GM04504 (cell line): Measurements from ENCODE around the gene WNT8B.

ENCODE experiments used
- DNase-seq: peaks from one replicate; pipeline ENCODE4 v3.0.0-alpha.2; 2012; ENCODE audit warnings: low read depth

The WNT8B gene

DNA sequence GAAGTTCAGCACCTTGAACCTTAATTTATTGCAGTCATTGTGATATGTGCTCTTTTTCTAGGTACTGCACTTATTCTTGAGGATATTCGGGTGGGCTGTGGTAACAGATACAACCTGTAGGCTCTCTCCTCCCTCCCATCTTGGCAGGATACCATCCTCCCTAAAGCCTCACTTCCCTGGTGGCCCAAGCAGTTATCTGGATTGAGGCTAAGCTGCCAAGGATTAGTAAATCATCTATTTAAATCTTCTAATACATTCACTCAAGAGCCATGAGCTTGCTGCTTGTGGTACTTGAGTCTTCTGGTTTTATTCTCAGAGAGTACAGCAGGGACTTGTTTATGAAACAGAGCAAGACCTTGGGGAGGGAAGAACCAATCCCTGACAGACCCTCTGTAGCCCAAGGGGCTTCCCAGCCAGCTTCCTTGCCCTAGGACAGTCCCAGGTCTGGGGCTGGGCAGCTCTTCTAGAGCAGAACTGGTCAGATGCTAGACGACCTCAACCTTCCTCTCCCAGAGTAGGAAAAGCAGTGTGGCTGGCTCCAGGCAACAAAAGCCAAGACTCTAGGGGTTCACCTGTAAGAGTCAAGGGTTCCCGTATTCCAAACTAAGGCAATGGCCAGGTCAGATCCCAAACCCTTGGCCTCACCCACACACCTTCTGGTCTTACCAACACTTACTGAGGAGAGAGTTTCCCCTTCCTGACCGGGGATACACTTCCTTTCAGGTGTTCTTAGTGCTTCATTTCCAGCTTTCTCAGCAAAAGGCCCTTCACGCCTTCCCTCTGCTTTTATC is 21.3 kb downstream of the WNT8B start:
- DNase-seq, result no peak

DNA sequence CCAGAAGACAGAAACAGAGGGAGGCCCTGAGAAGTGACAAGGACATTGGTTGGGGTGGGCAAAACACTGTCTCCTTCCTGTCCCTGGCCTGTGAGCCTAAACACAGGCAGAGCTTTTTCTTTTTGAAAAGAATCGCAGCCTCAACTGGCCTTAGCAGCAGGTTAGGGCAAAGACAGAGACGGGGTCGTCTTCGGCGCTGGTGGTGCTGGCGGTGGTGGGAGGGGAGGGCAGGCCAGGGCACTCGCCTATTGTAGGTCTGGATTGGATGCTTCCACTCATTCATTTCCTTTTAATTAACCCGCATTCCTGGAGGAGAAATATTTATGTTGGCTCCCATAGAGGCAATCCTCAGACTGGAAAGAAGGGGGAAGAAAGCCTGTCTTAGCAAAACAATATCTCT is 22.6 kb downstream of the WNT8B start:
- DNase-seq, result no peak

DNA sequence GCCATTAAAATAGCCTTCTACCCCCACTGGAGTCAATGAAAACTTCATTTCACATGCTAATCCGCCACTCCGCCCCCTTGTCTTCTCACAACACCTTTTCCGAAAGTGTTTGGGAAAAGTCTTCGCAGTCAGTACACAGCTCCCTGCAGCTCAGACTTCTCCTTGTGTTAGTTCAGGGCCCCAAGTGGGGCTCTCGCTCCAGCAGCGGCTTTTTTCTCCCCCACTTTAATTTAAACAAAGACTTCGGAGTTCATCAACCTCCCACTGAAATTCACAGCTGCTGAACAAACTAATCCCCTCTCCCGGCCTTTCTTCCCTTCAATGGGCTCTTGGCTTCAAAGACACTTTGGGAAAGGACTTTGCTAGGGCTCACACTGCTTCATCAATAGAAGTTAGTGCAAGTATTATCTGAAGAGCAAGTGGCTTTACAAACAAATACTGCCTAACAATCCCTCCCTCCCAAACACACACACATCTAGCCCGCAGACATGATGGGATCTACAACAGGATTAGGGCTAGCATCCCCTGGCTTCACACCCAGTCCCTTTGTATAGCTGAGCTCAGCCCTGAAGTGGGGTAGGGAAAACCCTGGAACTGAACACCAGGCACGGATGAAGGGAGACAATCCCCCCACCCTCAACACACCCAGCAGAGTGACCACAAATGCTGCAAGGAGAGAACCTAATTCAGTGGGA is 23.1 kb downstream of the WNT8B start:
- no peak for DNase-seq

DNA sequence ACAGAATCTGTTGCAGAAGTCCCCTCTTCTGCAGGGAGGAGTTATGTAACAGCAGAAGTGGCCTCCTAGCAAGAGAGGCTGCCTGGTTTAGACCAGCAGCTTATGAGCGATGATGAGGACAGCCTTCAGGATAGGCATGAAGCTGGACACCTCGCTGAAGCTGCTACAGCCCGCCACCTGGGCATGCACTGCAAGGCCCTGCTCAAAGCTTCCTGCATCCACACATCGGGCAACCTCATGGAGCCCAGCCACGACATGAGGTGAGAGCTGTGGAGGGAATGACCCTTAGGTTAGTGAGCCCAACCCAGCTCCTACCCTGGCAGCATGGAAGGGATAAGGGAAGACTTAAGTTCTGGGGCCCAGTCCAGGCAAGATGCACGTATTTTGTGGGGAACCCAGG is 24.7 kb downstream of the WNT8B start:
- DNase-seq, result no peak

DNA sequence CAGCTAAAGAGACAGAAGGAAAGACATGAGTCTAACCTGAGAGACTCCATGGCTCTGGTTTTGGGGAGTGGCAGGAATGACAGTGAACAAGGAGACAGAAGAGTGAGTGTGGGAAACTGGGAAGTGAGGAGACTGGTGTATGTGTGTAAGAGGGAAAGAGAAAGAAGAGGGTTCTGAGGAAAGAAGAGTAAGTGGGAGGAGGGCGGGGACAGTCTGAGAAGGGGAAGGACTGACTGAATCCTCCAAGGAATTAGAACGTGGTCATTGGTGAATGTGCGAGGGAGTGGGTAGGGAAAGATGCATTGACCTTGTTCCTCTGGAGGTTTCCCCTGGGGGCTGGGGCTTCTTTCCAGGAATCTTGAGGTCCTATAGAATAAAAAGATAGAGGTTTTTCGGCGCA is 26.6 kb downstream of the WNT8B start:
- DNase-seq, result no peak

DNA sequence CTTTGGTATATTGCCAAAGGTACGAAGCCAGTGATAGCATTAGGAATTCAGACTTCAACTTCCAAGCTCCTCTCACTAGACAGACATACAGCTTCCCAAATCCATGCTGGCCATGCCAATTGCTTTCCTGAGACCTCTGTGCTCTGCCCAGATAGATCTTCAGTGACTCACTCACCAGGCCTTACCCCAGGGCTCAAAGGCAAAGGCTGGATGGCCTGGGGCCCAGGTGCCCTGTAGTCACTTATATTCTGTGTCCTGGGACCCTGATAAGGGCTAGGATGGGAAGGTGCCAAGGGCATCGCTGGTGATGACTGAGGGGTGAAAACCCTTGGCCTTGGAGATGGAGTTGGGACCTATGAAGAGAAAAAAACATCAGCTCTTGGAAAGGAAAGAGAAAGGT is 27.7 kb downstream of the WNT8B start:
- DNase-seq, result no peak

DNA sequence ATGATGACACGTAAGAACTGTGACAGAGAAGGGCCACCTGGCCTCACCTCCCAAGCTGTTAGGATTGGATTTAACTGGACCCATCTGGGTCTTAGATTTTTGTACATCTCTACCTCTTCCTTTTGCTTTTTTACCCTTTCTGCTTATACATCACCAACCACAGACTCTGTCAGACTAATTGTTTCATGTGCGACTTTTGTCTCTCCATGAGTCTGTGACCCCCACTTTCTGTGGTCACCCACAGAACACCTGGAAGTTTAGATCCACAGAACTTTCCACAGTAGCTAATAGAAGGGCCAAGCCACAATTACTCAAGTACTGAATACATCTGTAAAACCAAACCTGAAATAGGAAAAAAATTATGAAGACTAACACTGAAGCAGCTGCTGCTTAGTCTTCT is 33.8 kb downstream of the WNT8B start:
- DNase-seq, result no peak

DNA sequence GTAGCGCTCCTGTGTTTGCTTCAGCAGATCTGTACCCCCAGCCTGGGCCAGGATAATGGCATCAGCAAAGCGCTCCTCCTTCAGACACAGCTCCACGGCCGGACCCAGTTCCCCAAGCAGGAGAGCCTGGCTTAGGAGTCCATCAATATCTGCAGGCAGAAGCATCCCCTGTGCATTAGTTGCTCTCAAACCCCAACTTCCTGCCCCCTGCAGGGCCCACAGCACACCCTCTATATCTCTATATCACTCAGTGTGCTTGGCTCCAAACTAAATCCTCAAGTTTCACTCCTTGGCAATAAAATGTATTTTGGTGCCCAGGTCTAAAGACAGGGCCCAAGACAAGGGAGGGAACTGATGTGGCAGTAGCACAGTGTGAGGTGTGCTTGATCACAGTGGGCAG is 35.2 kb downstream of the WNT8B start:
- DNase-seq, result no peak

DNA sequence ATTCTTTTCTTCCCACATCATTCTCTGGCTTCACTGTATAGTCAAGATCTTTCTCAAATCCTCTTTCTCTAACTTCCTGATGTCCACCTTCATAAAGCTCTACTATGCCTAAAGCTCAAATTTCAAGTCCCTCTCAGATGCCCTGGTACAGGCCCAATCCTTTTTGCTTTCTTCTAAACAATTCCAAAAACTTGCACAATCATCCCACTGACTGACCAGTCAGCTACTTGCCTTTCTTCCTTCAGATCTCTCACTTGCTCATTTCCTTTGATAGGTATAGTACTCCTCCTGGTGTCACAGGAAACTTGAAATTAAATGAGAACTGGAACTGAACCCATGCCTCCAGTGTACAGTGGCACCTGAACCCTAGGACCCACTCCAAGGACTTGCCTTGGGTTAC is 38.6 kb downstream of the WNT8B start:
- no peak for DNase-seq

DNA sequence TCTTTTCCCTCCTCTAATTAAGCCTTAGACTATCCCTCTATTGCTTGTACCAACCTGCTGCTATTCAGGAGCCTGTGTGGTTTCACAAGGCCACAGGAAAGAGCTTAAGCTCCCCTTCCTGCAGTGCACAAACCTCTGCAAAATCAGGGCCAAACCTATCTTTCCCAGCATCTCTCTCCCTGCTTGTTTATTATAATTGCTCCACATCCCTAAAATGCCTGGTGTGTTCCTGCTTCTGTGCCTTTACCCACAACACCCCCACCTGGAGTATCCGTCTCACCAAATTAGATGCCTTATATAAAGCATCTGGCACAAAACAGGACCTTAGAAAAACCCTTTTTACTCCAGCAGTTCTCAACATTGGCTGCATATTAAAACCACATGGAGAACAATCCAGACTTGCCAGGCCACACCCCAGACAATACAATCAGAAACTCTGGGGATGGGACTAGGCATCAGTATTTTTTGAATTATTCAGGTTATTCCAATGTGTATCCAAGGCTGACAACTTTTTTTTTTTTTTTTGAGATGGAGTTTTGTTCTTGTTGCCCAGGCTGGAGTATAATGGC is 40.2 kb downstream of the WNT8B start:
- no peak for DNase-seq

DNA sequence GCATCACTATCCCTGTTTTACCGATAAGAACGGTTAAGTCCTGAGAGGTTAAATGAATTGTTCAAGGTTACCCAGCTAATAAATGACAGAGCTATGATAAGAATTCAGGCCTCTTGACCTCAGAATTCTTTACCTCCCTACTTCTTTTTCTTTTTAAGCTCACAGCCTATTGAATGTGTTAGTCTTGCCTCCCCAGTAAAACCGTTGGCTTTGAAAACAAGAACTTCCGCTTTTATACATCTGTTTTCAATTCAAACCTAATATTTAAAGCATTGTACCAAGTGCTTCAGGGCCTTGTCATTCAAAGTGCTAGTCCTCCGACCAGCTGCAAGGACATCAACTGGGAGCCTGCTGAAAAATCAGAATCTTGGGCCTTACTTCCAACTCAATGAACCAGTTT is 41.3 kb downstream of the WNT8B start:
- no peak for DNase-seq

DNA sequence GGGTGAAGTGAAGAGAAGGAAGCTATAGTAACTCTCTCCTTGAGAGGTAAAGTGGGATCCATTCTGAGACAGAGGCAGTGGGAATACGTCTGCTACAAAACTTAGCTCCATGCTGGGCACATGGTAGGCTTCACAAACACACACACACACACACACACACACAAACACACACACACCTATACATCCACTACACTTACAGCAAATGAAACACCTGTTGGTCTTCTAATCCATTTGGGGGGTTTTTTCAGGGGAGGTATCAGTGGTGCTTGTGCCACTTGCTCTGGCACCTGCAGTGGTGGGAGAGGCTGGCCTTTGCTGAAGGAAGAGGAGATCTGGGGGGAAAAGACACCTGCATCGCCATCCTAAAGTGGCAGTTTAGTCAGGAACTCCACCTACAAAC is 42.4 kb downstream of the WNT8B start:
- no peak for DNase-seq

DNA sequence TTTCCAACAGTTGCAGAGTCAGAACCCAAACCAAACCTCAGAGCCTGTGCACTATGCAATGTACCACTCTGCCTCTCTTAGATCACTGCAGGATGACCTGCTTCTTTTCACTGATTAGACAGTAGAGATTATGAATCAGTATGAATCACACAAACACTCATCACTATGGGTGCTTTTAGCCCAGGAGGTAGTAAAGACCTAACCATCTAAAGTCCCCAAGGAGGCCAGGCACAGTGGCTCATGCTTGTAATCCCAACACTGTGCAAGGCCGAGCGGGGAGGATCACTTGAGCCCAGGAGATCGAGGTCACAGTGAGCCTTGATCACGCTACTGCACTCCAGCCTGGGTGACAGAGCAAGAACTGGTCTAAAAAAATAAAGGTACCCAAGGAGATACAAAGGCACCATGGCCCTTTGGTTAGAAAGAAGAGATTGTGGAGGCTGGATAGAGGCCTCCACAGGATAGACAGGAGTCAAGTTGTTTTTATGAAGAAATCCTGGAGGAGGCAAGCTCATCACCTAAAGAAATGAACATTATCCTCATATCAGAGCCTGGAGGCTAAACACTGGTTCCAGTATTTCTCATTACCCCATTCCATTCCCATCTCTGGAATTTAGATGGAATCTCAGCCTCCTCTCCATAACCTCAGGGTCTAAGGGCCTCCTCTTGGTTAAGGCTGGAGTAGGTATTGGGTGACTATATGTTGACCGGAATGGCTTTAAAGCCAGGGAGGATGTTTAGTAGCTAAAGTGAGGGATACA is 44.0 kb downstream of the WNT8B start:
- DNase-seq, result peak; percentile 40

DNA sequence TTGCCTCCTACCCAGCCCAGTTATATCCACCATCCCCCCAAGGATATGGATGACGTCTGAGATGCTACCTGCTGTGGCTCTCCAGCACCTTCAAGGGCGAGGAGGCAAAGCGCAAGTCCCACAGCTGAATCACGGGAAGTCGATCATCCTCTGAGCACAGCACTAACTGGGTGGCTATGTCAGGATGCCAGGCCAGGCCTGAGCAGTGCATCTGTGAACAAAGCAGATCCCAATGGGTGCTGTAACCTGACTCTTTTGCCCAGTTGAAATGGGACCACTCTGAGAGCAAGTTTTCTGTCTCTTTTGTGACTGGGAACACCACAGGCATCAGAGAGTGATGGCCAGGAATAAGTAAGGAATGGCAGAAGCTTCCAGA is 44.5 kb downstream of the WNT8B start:
- no peak for DNase-seq

DNA sequence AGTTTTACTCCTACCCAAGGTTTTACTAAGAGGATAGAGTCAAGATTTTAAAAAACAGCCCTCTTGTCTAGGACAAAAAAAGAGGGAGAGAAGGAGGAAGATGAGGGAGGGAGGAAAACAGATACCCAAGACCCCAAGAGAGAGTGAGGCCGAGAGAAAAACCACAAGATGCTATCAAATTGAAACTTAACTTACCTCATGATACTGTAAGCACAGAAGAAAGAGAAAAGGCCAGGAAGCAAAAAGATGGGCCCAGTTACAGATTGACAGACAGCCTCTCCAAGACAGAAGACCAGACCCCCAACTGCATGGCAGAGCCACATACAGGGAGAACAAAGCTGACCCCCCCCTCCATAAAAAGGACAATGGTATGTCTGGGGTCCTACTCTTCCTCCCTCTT is 45.5 kb downstream of the WNT8B start:
- no peak for DNase-seq

DNA sequence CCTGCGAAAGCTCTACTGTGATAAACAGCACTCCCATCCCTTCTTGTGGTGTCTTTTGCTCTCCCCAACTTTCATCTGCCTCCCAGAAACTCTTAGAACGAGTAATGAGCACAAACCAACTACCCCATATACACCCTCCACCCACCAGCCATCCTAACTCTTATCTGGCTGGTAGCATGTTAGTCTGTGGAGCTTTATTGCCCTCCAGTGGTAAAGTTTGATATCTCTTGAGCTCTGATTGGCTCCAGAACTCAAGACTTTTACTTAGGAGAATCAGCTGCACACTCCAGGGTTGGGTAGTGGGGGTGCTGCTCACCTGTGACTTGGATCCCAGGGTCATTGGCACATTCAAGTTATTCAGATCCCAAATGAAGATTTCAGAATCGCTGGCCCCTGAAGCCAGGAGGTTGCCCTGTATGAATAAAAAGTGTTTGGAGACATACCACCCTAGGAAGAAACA is 45.9 kb downstream of the WNT8B start:
- no peak for DNase-seq

DNA sequence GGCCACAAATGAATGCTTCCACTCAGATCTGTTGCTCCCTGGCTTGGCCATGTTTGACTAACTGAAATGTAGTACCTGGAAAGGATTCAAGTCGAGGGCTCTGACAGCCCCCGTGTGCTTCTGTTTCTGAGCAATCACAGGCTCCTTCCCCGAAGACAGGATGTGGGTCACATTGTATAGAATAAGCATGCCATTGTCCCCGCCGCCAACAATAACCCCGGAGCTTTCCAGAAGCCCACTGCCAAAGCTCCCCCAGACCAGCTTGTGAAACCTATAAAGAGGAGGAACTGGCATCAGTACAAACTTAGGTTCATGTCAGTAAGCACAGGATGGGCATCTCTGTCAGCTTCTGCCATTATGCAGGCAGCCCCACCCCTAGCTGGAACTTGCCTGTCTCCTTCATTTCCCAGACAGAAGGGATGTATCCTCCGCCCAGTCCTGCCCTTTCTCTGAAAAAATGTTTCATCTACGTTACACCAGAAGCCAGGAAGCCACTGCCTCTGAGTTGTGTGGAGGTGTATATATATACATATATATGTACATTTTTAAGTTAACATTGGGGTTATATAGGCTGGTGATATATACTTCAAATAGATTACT is 46.5 kb downstream of the WNT8B start:
- DNase-seq, result no peak

DNA sequence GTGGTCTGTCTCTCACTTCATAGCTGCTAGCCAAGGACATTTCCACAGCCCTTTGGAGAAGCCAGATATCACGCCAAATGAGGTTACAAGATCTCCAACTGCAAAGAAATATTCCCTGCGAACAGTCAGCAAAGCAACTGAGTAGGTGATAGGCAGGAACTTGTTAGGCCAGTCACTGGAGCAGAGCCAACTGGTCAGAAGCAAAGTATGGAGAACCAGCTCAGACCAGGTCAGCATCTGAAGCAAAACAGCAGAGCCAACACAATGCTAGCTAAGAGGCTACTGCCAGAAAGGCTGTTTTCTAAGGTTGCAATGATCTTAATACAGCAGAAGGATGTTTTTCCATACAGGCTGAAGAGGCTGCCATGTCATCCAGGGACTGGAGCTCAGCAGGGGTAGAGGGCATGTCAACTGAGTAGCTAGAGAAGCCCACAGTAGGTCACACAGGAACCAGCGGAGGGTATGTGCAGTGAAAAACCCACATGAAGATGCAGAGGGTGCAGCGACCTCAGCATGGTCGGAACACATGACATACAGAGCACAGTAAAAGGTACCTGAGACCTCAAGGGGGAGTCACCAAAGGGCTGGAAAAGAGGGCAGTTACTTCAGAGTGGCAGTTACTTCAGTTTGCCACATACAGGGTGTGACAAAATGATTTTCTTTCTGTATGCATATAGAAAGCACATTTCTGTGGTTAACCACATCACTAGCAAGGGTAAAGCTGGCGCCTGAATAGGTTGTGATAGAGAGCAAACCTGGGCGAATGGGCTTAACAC is 47.9 kb downstream of the WNT8B start:
- DNase-seq, result no peak

DNA sequence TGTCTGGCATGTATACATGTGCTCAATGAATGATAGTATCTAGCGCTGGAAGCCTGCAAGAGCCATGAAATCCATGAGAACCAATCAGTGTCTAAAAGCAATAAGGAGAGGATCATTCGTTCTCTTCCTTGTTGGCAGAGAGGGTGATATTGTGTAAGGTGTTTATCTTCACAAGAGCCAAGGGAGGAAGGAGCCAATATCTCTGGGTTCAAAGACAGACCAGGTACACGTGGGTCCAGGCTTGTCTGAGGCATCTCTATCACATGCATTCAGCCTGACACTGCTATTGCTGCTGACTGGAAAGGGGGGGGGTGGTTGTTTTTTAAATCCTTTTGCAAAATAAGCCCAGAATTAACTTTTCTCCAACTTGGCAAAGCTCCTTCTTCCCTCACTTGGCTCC is 52.8 kb downstream of the WNT8B start:
- no peak for DNase-seq

DNA sequence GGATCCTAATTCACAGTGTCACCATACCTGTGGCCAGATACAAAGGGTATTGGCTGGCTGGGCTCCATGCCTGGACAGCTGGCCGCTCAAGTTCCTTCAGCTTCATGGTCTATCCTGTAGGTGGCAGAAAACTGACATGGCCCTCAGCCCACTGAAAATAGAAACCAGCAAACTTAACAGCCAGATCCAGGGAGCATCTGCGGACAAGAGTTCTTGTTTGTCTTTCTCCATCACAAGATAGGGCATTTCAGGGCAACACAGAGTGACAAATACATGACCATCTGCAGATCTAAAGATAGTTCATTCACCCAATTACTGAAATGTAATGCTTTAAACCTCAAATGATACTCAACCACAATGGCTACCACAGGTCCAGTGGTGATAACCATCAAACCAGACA is 54.0 kb downstream of the WNT8B start:
- no peak for DNase-seq

DNA sequence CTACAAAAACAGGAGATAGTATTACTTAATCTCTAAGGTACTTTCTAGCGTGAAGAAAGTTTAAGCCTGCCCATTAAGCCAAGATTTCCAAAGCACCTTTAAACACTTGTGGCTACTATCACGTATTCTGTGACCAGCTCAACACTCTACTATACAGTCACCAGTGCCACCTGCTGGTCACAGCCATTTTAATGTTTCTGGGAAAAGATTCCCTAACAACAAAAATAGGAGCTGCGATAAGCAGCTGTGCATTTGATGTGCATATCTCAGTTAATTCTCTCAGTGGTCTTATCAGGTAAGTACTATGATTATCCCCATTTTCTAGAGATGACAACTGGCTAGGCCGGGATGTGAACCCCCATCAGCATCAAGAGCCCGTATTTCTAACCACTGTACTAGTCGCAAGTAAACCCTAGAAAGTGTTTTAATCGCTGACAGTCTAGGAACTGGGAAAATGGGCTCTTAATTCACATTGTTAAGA is 56.0 kb downstream of the WNT8B start:
- no peak for DNase-seq
